ENCODE measurements around the gene RBM17. TPM values are rescaled to one million over a fixed set of nuclear protein-coding genes. Genes with fewer than 3 reads are reported as not detected.
A peak's percentile ranks its signal among the peaks of the same experiment; 100 is the strongest.

Gene RBM17
- total RNA-seq, 1 experiment from 2014 or later = 129 TPM

- DNase-seq (ENCODE audit: low read depth, low spot score) (peak; percentile 48), ATAC-seq (peak; percentile 94)
- Histone ChIP-seq H3K4me3 (replicated peaks in 1 of 2; ENCODE audit: low read depth in 1 of 2, low read length in 2 of 2) (peak overlapping the region; percentile 65 to 85), H3K9me3 (ENCODE audit: control insufficient read depth in 1 of 2, insufficient read depth in 1 of 2, low read depth in 1 of 2, low read length in 2 of 2) (no peaks in the 10 kb centered on the region), H3K9me2 (ENCODE audit: insufficient read depth) (no peaks in the 10 kb centered on the region), H3K9ac (ENCODE audit: low read length) (peak overlapping the region; percentile 89), H2AFZ (ENCODE audit: low read depth, low read length, poor library complexity, severe bottlenecking) (peak overlapping the region; percentile 76), H3K36me3 (ENCODE audit: control insufficient read depth in 1 of 2, insufficient read depth in 2 of 2, low read length in 2 of 2) (peaks cover 0 to 2% of the 10 kb centered on the region in 2 experiments; a peak in 1 of 4 replicates), H4K20me1 (ENCODE audit: insufficient read depth) (no peaks in the 10 kb centered on the region), H3K4me2 (ENCODE audit: low read length) (peak overlapping the region; percentile 92), H3K4me1 (ENCODE audit: control insufficient read depth in 1 of 2, insufficient read depth in 2 of 2, low read length in 2 of 2) (peaks cover 12 to 29% of the 10 kb centered on the region in 2 experiments; a peak in 3 of 4 replicates), H3K79me2 (ENCODE audit: insufficient read depth, low read length) (peaks cover 46% of the 10 kb centered on the region), H3K27me3 (ENCODE audit: insufficient read depth, low read length) (no peaks in the 10 kb centered on the region), H3K27ac (ENCODE audit: low read depth, low read length) (peak overlapping the region; percentile 77)
- intact Hi-C loops (cut with micrococcal nuclease) = no loop called here
- POLR2A ChIA-PET = interaction anchor here (0.6 to 0.9 kb wide), 3 partner anchors 10 to 257 kb away, joined by 3 to 4 read pairs (median 3); no protein-coding TSS in a partner anchor
- RAD21 ChIA-PET (ENCODE audit: low non-redundant PET in 1 of 2, low total read pairs in 2 of 2, uncharacterized antibody in 2 of 2, unreplicated experiment in 2 of 2) = no interaction called here
- CTCF ChIA-PET = interaction anchor here (0.8 to 1.1 kb wide), 3 partner anchors 28 to 257 kb away, joined by 3 to 6 read pairs (median 3); partner anchors contain the start of gene PFKFB3
- BruUV-seq (replicated peaks) = no TSS peak
- no peak for TF ChIP-seq ZNF274 (IDR thresholded peaks at IDR 0.05; ENCODE audit: low read depth, low read length)
- TF ChIP-seq RAD21 (IDR thresholded peaks at IDR 0.05; ENCODE audit: low read depth) = no peak
- no peak for TF ChIP-seq CTCF (IDR thresholded peaks at IDR 0.05 in 2 of 3, conservative IDR thresholded peaks at IDR 0.05 in 1 of 3; ENCODE audit: borderline replicate concordance in 1 of 3, insufficient read depth in 1 of 3, low read depth in 2 of 3, low read length in 2 of 3)
- no peak for TF ChIP-seq TCF7L2 (IDR thresholded peaks at IDR 0.05; ENCODE audit: borderline replicate concordance, extremely low read depth, insufficient read depth, insufficient read length)
- TF ChIP-seq ZBTB33 (IDR thresholded peaks at IDR 0.05; ENCODE audit: extremely low read depth, insufficient replicate concordance, low read length) = no peak
- TF ChIP-seq JUND (IDR thresholded peaks at IDR 0.05) = no peak
- TF ChIP-seq MAX (IDR thresholded peaks at IDR 0.05) = peak; percentile 37; the same call in 1 of the 2 replicates
- TF ChIP-seq CBX3 (IDR thresholded peaks at IDR 0.05; ENCODE audit: low read depth) = peak; percentile 40; the same call in 1 of the 2 replicates
- TF ChIP-seq ATF3 (IDR thresholded peaks at IDR 0.05) = no peak
- peak; percentile 85 for TF ChIP-seq POLR2AphosphoS5 (IDR thresholded peaks at IDR 0.05; ENCODE audit: low read depth, low read length)
- peak; percentile 98 for TF ChIP-seq SRF (IDR thresholded peaks at IDR 0.05; ENCODE audit: low read depth)
- no peak for TF ChIP-seq CEBPB (IDR thresholded peaks at IDR 0.05; ENCODE audit: low read depth)
- TF ChIP-seq YY1 (IDR thresholded peaks at IDR 0.05; ENCODE audit: extremely low read depth, insufficient replicate concordance, low read depth, low read length) = no peak
- no peak for TF ChIP-seq REST (IDR thresholded peaks at IDR 0.05; ENCODE audit: low read depth)
- TF ChIP-seq ZFX (IDR thresholded peaks at IDR 0.05) = no peak; the same call in 1 of the 2 replicates
- TF ChIP-seq SP1 (IDR thresholded peaks at IDR 0.05; ENCODE audit: low read depth) = no peak
- TF ChIP-seq ELF1 (IDR thresholded peaks at IDR 0.05; ENCODE audit: borderline replicate concordance, low read depth) = no peak
- TF ChIP-seq EZH2phosphoT487 (IDR thresholded peaks at IDR 0.05; ENCODE audit: borderline replicate concordance) = no peak
Measured at GRCh38 chr10:6144406-6145165, 55.8 kb downstream of the RBM17 start.

Measured in HCT116 (cell line).